ENCODE results near the gene CLCA4. TPM values are rescaled to one million over a fixed set of nuclear protein-coding genes. Genes with fewer than 3 reads are reported as not detected.

The CLCA4 gene
- total RNA-seq, 1 experiment from 2014 or later: not detected

GRCh38 chr1:86541859-86542258 is 5.0 kb upstream of the CLCA4 start:
- DNase-seq (ENCODE audit: low spot score) (no peak), ATAC-seq (no peak)
- H3K27ac Mint-ChIP-seq: no peak overlapping the region
- H3K9me3 Mint-ChIP-seq: peaks cover 24% of the 10 kb centered on the region
- TF ChIP-seq FOXP1 (CRISPR knock-in tag; IDR thresholded peaks at IDR 0.05; ENCODE audit: borderline replicate concordance): no peak
- TF ChIP-seq USF2 (CRISPR knock-in tag; IDR thresholded peaks at IDR 0.05): no peak
- no peak for TF ChIP-seq HMGXB4 (CRISPR knock-in tag; IDR thresholded peaks at IDR 0.05)
- TF ChIP-seq JAZF1 (CRISPR knock-in tag; IDR thresholded peaks at IDR 0.05): no peak
- TF ChIP-seq ZNF281 (CRISPR knock-in tag; IDR thresholded peaks at IDR 0.05): no peak
- POLR2A ChIA-PET: no interaction called here
- CTCF ChIA-PET: no interaction called here
- H3K4me3 Mint-ChIP-seq: no peak overlapping the region
- no peaks in the 10 kb centered on the region for H3K27me3 Mint-ChIP-seq (ENCODE audit: low read depth)
- no peaks in the 10 kb centered on the region for H3K36me3 Mint-ChIP-seq
- H3K4me1 Mint-ChIP-seq: peaks cover 5% of the 10 kb centered on the region

- ChIA-PET POLR2A (no interaction called here), CTCF (no interaction called here)
- Mint-ChIP-seq H3K27ac (no peak overlapping the region), H3K4me1 (peaks cover 10% of the 10 kb centered on the region), H3K36me3 (no peaks in the 10 kb centered on the region), H3K9me3 (peaks cover 24% of the 10 kb centered on the region), H3K27me3 (ENCODE audit: low read depth) (no peaks in the 10 kb centered on the region), H3K4me3 (no peak overlapping the region)
- TF ChIP-seq STAT6 (CRISPR knock-in tag; conservative IDR thresholded peaks at IDR 0.05; ENCODE audit: low read depth) (no peak), NR3C1 (CRISPR knock-in tag; conservative IDR thresholded peaks at IDR 0.05; ENCODE audit: low read depth) (no peak), ZNF423 (CRISPR knock-in tag; IDR thresholded peaks at IDR 0.05) (no peak), JAZF1 (CRISPR knock-in tag; IDR thresholded peaks at IDR 0.05) (no peak), ZNF219 (CRISPR knock-in tag; IDR thresholded peaks at IDR 0.05; ENCODE audit: borderline replicate concordance) (no peak), CBFB (CRISPR knock-in tag; IDR thresholded peaks at IDR 0.05; ENCODE audit: low read depth) (no peak), CDX4 (CRISPR knock-in tag; IDR thresholded peaks at IDR 0.05; ENCODE audit: borderline replicate concordance) (no peak), PRRX2 (CRISPR knock-in tag; IDR thresholded peaks at IDR 0.05) (no peak), MYBL2 (CRISPR knock-in tag; IDR thresholded peaks at IDR 0.05) (no peak), TCF7 (CRISPR knock-in tag; IDR thresholded peaks at IDR 0.05; ENCODE audit: low read depth) (no peak), ZMAT4 (CRISPR knock-in tag; IDR thresholded peaks at IDR 0.05) (no peak)
- no peak for DNase-seq (ENCODE audit: low spot score)
- no peak for ATAC-seq
Observed at GRCh38 chr1:86542631-86543030, 4.2 kb upstream of the CLCA4 start.

Measured in WTC11 (cell line).